Measurements from ENCODE around the gene KCNJ9. TPM values are rescaled to one million over a fixed set of nuclear protein-coding genes. Genes with fewer than 3 reads are reported as not detected.

The KCNJ9 gene
- total RNA-seq, 1 donor from 2014 or later = not detected

- DNase-seq (ENCODE audit: extremely low spot score in 2 of 2) = no peak
- H3K9me3 ChIP-seq = no peaks in the 10 kb centered on the region
- H3K27ac ChIP-seq = no peak overlapping the region
- TF ChIP-seq CTCF (IDR thresholded peaks at IDR 0.05) = peak in 2 of 3 experiments; percentile 45 to 46
- no peak for TF ChIP-seq POLR2AphosphoS5 (IDR thresholded peaks at IDR 0.05; ENCODE audit: insufficient read depth in 1 of 2, low read depth in 1 of 2)
- TF ChIP-seq POLR2A (IDR thresholded peaks at IDR 0.05) = no peak
- H3K4me3 ChIP-seq = peak overlapping the region in 1 of 2 donors; percentile 45
- peaks cover 0 to 8% of the 10 kb centered on the region in 2 donors for H3K36me3 ChIP-seq
- H3K4me1 ChIP-seq = peaks cover 7% of the 10 kb centered on the region
- intact Hi-C loops (cut with DNase I) = no loop called here
- peaks cover 5% of the 10 kb centered on the region for H3K27me3 ChIP-seq
Measured at GRCh38 chr1:160083968-160084770, 2.8 kb downstream of the KCNJ9 start.

GRCh38 chr1:160084771-160085321, 3.5 kb downstream of the KCNJ9 start:
- Histone ChIP-seq H3K27me3 (peaks cover 5% of the 10 kb centered on the region), H3K27ac (no peak overlapping the region), H3K4me1 (peaks cover 7% of the 10 kb centered on the region), H3K4me3 (no peak overlapping the region), H3K9me3 (no peaks in the 10 kb centered on the region), H3K36me3 (peaks cover 0 to 12% of the 10 kb centered on the region in 2 donors)
- TF ChIP-seq CTCF (IDR thresholded peaks at IDR 0.05) (no peak), POLR2AphosphoS5 (IDR thresholded peaks at IDR 0.05; ENCODE audit: insufficient read depth in 1 of 2, low read depth in 1 of 2) (no peak), POLR2A (IDR thresholded peaks at IDR 0.05) (no peak)
- intact Hi-C loops (cut with DNase I) = no loop called here
- no peak for DNase-seq (ENCODE audit: extremely low spot score in 2 of 2)

- Histone ChIP-seq H3K27me3 (peaks cover under 1% of the 10 kb centered on the region), H3K27ac (no peak overlapping the region), H3K4me3 (no peak overlapping the region), H3K36me3 (peaks cover 0 to 18% of the 10 kb centered on the region in 2 donors), H3K4me1 (peaks cover 7% of the 10 kb centered on the region), H3K9me3 (no peaks in the 10 kb centered on the region)
- DNase-seq (ENCODE audit: extremely low spot score in 2 of 2) = no peak
- intact Hi-C loops (cut with DNase I) = no loop called here
- peak; percentile 41 to 66 (median 54) for TF ChIP-seq CTCF (IDR thresholded peaks at IDR 0.05)
- no peak for TF ChIP-seq POLR2AphosphoS5 (IDR thresholded peaks at IDR 0.05; ENCODE audit: insufficient read depth in 1 of 2, low read depth in 1 of 2)
Measured at GRCh38 chr1:160085686-160086455, 4.5 kb downstream of the KCNJ9 start.

- TF ChIP-seq CTCF (IDR thresholded peaks at IDR 0.05) = no peak
- TF ChIP-seq POLR2A (IDR thresholded peaks at IDR 0.05) = no peak
- no peak for TF ChIP-seq POLR2AphosphoS5 (IDR thresholded peaks at IDR 0.05; ENCODE audit: insufficient read depth in 1 of 2, low read depth in 1 of 2)
- Histone ChIP-seq H3K27me3 (no peaks in the 10 kb centered on the region), H3K4me1 (peaks cover 7% of the 10 kb centered on the region), H3K4me3 (no peak overlapping the region), H3K36me3 (peaks cover 0 to 24% of the 10 kb centered on the region in 2 donors), H3K27ac (no peak overlapping the region), H3K9me3 (no peaks in the 10 kb centered on the region)
- DNase-seq (ENCODE audit: extremely low spot score in 2 of 2) = no peak
- intact Hi-C loops (cut with DNase I) = no loop called here
Measured at GRCh38 chr1:160086456-160086892, 5.1 kb downstream of the KCNJ9 start.
